Upper lobe of right lung (tissue), 1 donor: ENCODE results near the gene CDH13. TPM values are rescaled to one million over a fixed set of nuclear protein-coding genes. Genes with fewer than 3 reads are reported as not detected.

Experiments
- ATAC-seq: fragments of 200-7000 bp; cut with Tn5 transposase; one replicate; pipeline ENCODE4 v1.9.1; 2020; ENCODE audit warnings: mild to moderate bottlenecking, moderate library complexity
- DNase-seq: peaks from one replicate; pipeline ENCODE4 v3.0.0-alpha.2; 2020
- H3K27ac ChIP-seq: fragments of 200-600 bp; one replicate; pipeline ENCODE4 v1.8.0; 2022
- H3K27me3 ChIP-seq: fragments of 200-600 bp; one replicate; pipeline ENCODE4 v1.8.0; 2022; ENCODE audit warnings: mild to moderate bottlenecking
- H3K36me3 ChIP-seq: fragments of 200-600 bp; one replicate; pipeline ENCODE4 v1.8.0; 2022
- H3K4me1 ChIP-seq: fragments of 200-600 bp; one replicate; pipeline ENCODE4 v1.8.0; 2022
- H3K4me3 ChIP-seq: fragments of 200-600 bp; one replicate; pipeline ENCODE4 v1.8.0; 2022; ENCODE audit warnings: mild to moderate bottlenecking
- H3K9me3 ChIP-seq: fragments of 200-600 bp; one replicate; pipeline ENCODE4 v1.8.0; 2022
- CTCF ChIP-seq: fragments of 200-600 bp; IDR thresholded peaks from one replicate; pipeline ENCODE4 v1.8.0; 2022; ENCODE audit warnings: antibody characterized with exemption
- intact Hi-C: fragments of 100-400 bp; cut with DNase I; formaldehyde crosslinking; loops from one replicate; pipeline ENCODE4 v1.11.0; 2022
- total RNA-seq: library from RNA; stranded (reverse); fragmentation: NEBNext Ultra II Directional; extraction: Animal tissue kit (Norgen Biotek cat#: 25700); gene quantifications from one replicate; pipeline ENCODE4 v1.2.1, GENCODE V29; 2021
- donor health status: DM: no; HTN: yes; CAD: no; lungs with severe emphysema.

CDH13 gene
- total RNA-seq, 1 donor from 2014 or later: 27.2 TPM

GRCh38 chr16:83066881-83067280, 440.1 kb downstream of the CDH13 start:
- no peak for ATAC-seq

GRCh38 chr16:83068686-83069085, 441.9 kb downstream of the CDH13 start:
- Histone ChIP-seq H3K36me3 (no peaks in the 10 kb centered on the region), H3K27me3 (no peaks in the 10 kb centered on the region), H3K9me3 (no peaks in the 10 kb centered on the region), H3K4me3 (no peak overlapping the region), H3K4me1 (no peaks in the 10 kb centered on the region), H3K27ac (no peak overlapping the region)
- ATAC-seq: no peak
- no peak for DNase-seq
- intact Hi-C loops: no loop called here
- peak; percentile 16 for TF ChIP-seq CTCF

More at GRCh38 chr16:83066881-83067280, 440.1 kb downstream of the CDH13 start:
- Histone ChIP-seq H3K27ac (no peak overlapping the region), H3K27me3 (no peaks in the 10 kb centered on the region), H3K36me3 (no peaks in the 10 kb centered on the region), H3K4me1 (no peaks in the 10 kb centered on the region), H3K4me3 (no peak overlapping the region), H3K9me3 (no peaks in the 10 kb centered on the region)
- no peak for TF ChIP-seq CTCF
- no peak for DNase-seq
- intact Hi-C loops: no loop called here

GRCh38 chr16:83070416-83071209, 443.8 kb downstream of the CDH13 start:
- Histone ChIP-seq H3K4me3 (no peak overlapping the region), H3K36me3 (no peaks in the 10 kb centered on the region), H3K9me3 (no peaks in the 10 kb centered on the region), H3K4me1 (no peaks in the 10 kb centered on the region), H3K27ac (no peak overlapping the region), H3K27me3 (no peaks in the 10 kb centered on the region)
- ATAC-seq (no peak), DNase-seq (no peak)
- TF ChIP-seq CTCF: no peak
- intact Hi-C loops: no loop called here

- Histone ChIP-seq H3K27me3 (no peaks in the 10 kb centered on the region), H3K27ac (no peak overlapping the region), H3K4me3 (no peak overlapping the region), H3K4me1 (no peaks in the 10 kb centered on the region), H3K36me3 (no peaks in the 10 kb centered on the region), H3K9me3 (no peaks in the 10 kb centered on the region)
- TF ChIP-seq CTCF: no peak
- intact Hi-C loops: no loop called here
- DNase-seq (no peak), ATAC-seq (no peak)
These were observed 449.2 kb downstream of the CDH13 start for GRCh38 chr16:83075956-83076355.

GRCh38 chr16:83083361-83083760, 456.6 kb downstream of the CDH13 start:
- H3K9me3 ChIP-seq: no peaks in the 10 kb centered on the region
- ATAC-seq: no peak
- no peaks in the 10 kb centered on the region for H3K27me3 ChIP-seq
- no peaks in the 10 kb centered on the region for H3K36me3 ChIP-seq
- DNase-seq: no peak
- intact Hi-C loops: no loop called here
- H3K4me3 ChIP-seq: no peak overlapping the region
- H3K27ac ChIP-seq: no peak overlapping the region
- no peaks in the 10 kb centered on the region for H3K4me1 ChIP-seq
- TF ChIP-seq CTCF: no peak
